GM23338 (cell line): ENCODE results near the gene FAM98A.

Experiments
- CTCF ChIP-seq, 2 experiments: fragments of 200-600 bp in 1 of 2; sonication (generic) in 1 of 2; conservative IDR thresholded peaks; 2 replicates each; pipeline versions ENCODE4 v1.5.1 to v1.6.1; 2016 to 2017; ENCODE audit warnings: antibody characterized with exemption in 2 of 2, low read depth in 2 of 2, mild to moderate bottlenecking in 2 of 2, moderate library complexity in 1 of 2
- EZH2 ChIP-seq: fragments of 200-600 bp; sonication (generic); IDR thresholded peaks from one replicate; pipeline ENCODE4 v1.8.0; 2017; ENCODE audit warnings: antibody characterized with exemption, mild to moderate bottlenecking, low read depth; ENCODE audit not compliant: unreplicated experiment
- POLR2AphosphoS5 ChIP-seq: IDR thresholded peaks from 2 replicates; pipeline ENCODE4 v1.6.1; 2016; ENCODE audit warnings: antibody characterized with exemption, low read depth
- TF ChIP-seq, protein P1 (sequence below): fragments of 250-450 bp; sonication (Bioruptor Pico); IDR thresholded peaks from 2 replicates; pipeline ENCODE4 v1.5.0; 2020; ENCODE audit warnings: mild to moderate bottlenecking, moderate library complexity

DNA sequence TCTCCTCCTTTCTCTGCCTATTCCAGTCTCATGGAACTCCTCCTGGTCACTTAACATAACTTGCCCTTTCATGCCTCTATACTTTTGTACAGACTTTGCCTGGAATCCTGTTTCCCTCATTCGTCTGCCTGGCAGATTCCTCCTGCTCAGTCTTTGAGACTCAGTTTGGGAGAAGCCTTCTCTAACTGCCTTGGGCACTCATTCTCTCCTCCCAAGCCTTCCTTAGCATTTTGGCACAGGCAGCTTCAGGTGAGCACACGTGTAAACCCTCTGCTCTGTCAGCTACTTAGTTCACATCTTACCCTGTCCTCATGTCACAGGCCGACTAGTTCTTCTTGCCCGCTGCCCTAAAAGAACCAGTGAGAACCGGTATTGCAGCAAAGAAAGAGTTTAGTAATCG lies 6.0 kb upstream of the FAM98A start:
- TF ChIP-seq EZH2 (no peak), CTCF (conservative IDR thresholded peaks at IDR 0.05; ENCODE audit: low read depth in 2 of 2) (no peak), POLR2AphosphoS5 (no peak)
- TF ChIP-seq, protein P1, sequence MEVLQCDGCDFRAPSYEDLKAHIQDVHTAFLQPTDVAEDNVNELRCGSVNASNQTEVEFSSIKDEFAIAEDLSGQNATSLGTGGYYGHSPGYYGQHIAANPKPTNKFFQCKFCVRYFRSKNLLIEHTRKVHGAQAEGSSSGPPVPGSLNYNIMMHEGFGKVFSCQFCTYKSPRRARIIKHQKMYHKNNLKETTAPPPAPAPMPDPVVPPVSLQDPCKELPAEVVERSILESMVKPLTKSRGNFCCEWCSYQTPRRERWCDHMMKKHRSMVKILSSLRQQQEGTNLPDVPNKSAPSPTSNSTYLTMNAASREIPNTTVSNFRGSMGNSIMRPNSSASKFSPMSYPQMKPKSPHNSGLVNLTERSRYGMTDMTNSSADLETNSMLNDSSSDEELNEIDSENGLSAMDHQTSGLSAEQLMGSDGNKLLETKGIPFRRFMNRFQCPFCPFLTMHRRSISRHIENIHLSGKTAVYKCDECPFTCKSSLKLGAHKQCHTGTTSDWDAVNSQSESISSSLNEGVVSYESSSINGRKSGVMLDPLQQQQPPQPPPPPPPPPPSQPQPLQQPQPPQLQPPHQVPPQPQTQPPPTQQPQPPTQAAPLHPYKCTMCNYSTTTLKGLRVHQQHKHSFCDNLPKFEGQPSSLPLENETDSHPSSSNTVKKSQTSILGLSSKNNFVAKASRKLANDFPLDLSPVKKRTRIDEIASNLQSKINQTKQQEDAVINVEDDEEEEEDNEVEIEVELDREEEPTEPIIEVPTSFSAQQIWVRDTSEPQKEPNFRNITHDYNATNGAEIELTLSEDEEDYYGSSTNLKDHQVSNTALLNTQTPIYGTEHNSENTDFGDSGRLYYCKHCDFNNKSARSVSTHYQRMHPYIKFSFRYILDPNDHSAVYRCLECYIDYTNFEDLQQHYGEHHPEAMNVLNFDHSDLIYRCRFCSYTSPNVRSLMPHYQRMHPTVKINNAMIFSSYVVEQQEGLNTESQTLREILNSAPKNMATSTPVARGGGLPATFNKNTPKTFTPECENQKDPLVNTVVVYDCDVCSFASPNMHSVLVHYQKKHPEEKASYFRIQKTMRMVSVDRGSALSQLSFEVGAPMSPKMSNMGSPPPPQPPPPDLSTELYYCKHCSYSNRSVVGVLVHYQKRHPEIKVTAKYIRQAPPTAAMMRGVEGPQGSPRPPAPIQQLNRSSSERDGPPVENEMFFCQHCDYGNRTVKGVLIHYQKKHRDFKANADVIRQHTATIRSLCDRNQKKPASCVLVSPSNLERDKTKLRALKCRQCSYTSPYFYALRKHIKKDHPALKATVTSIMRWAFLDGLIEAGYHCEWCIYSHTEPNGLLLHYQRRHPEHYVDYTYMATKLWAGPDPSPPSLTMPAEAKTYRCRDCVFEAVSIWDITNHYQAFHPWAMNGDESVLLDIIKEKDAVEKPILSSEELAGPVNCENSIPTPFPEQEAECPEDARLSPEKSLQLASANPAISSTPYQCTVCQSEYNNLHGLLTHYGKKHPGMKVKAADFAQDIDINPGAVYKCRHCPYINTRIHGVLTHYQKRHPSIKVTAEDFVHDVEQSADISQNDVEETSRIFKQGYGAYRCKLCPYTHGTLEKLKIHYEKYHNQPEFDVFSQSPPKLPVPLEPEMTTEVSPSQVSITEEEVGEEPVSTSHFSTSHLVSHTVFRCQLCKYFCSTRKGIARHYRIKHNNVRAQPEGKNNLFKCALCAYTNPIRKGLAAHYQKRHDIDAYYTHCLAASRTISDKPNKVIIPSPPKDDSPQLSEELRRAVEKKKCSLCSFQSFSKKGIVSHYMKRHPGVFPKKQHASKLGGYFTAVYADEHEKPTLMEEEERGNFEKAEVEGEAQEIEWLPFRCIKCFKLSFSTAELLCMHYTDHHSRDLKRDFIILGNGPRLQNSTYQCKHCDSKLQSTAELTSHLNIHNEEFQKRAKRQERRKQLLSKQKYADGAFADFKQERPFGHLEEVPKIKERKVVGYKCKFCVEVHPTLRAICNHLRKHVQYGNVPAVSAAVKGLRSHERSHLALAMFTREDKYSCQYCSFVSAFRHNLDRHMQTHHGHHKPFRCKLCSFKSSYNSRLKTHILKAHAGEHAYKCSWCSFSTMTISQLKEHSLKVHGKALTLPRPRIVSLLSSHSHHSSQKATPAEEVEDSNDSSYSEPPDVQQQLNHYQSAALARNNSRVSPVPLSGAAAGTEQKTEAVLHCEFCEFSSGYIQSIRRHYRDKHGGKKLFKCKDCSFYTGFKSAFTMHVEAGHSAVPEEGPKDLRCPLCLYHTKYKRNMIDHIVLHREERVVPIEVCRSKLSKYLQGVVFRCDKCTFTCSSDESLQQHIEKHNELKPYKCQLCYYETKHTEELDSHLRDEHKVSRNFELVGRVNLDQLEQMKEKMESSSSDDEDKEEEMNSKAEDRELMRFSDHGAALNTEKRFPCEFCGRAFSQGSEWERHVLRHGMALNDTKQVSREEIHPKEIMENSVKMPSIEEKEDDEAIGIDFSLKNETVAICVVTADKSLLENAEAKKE (CRISPR knock-in tag), result no peak
